ENCODE data around the gene PSMA7. TPM values are rescaled to one million over a fixed set of nuclear protein-coding genes. Genes with fewer than 3 reads are reported as not detected.

The PSMA7 gene
- total and polyA plus RNA-seq, 2 of the 8 experiments (the other 6 are each of a cell fraction or from before 2014, with no cell fraction given): 361 to 648 TPM

DNA sequence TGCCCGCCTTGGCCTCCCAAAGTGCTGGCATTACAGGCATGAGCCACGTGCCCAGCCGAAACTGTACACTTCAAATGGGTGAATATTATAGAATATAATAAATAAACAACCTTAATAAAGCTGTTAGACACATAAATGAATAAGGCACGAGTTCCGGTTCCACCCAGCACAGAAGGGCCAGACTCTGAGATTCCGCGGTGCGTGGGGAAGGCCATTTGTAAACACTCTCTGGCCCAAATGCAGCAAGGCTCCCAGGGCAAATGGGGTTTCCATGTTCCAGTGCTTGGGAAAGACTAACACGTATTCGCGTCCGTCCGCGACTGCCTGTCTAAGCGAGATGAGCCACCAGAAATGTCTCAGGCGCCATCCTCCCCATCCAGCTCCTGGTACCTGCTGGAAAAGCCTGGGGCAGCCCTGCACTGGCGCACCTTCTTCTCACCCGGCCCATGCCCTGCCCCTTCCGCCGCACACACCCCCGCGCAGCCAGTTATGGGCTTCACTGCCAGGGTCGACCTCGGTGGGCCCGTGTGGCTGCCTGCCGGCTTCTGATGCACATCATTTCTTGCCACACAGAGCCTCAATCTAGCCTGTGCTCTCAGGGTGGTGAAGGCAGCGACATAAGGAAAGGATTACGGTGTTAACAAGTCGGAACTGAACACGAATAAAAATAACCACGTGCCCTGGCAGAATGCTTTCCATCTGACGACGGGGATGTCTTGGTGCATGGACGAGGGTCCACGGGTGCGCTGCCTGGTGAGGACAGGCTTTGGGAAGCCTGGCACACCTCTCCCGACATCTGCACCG, 26.4 kb downstream of the PSMA7 start:
- H2AFZ ChIP-seq (ENCODE audit: low read length): no peak overlapping the region
- no peak overlapping the region for H3K4ac ChIP-seq (replicated peaks; ENCODE audit: insufficient read length, low read depth, low read length)
- H4K5ac ChIP-seq (ENCODE audit: insufficient read length, low read depth, low read length): no peak overlapping the region
- no peak overlapping the region for H3K27ac ChIP-seq (ENCODE audit: low read depth, low read length)
- no peak overlapping the region for H3K14ac ChIP-seq (ENCODE audit: insufficient read length)
- no peak overlapping the region for H3K18ac ChIP-seq (ENCODE audit: extremely low read depth, low read length)
- DNase-seq (ENCODE audit: low read depth in 1 of 2, low spot score in 2 of 2) (no peak), FAIRE-seq (no peak)
- H3K23ac ChIP-seq (ENCODE audit: insufficient read length): no peak overlapping the region
- no peak overlapping the region for H2AK5ac ChIP-seq (ENCODE audit: low read depth, low read length)
- peaks cover 2% of the 10 kb centered on the region; the same call in 1 of the 2 replicates for H3K23me2 ChIP-seq (ENCODE audit: low read depth, low read length)
- no peaks in the 10 kb centered on the region for H3K79me1 ChIP-seq (ENCODE audit: low read depth, low read length)
- ChIA-PET POLR2A (ENCODE audit: partially characterized antibody) (interaction anchor here (0.5 to 12.2 kb wide), 3 partner anchors 50 to 1420 kb away, joined by 3 to 125 read pairs (median 6); partner anchors contain the start of gene TAF4), CTCF (ENCODE audit: partially characterized antibody) (interaction anchor here (0.7 to 3.9 kb wide), 2 partner anchors 106 to 601 kb away, joined by 4 to 16 read pairs; no protein-coding TSS in a partner anchor)
- H4K91ac ChIP-seq (replicated peaks; ENCODE audit: insufficient read length, low read length): no peak overlapping the region
- no peak overlapping the region for H3K4me3 ChIP-seq (ENCODE audit: extremely low read depth in 1 of 4, insufficient read depth in 2 of 4, low read depth in 3 of 4, low read length in 4 of 4)
- no peak overlapping the region for H2BK5ac ChIP-seq (ENCODE audit: low read depth, low read length)
- H2BK15ac ChIP-seq (ENCODE audit: low read length): no peak overlapping the region
- no peaks in the 10 kb centered on the region for H3K79me2 ChIP-seq (ENCODE audit: control insufficient read depth in 1 of 2, insufficient read depth in 2 of 2, low read length in 2 of 2)
- no peak overlapping the region for H2BK120ac ChIP-seq (replicated peaks; ENCODE audit: low read depth, low read length)
- H4K8ac ChIP-seq (ENCODE audit: extremely low read depth, insufficient read depth, low read length): no peak overlapping the region
- no peak overlapping the region for H3K4me2 ChIP-seq (ENCODE audit: insufficient read depth in 1 of 2, low read depth in 2 of 2, low read length in 2 of 2)
- no peaks in the 10 kb centered on the region for H4K20me1 ChIP-seq (replicated peaks in 1 of 2; ENCODE audit: control insufficient read depth in 1 of 2, insufficient read depth in 2 of 2, low read length in 2 of 2)
- H3K9me3 ChIP-seq (ENCODE audit: insufficient read depth in 2 of 2, low read depth in 1 of 2, low read length in 1 of 2): peaks cover 0 to 10% of the 10 kb centered on the region in 2 experiments; a peak in 1 of 4 replicates
- 92% methylated on average over 38 of the region's 38 CpGs; no CpG with 5 or more reads in 1 of the 2 experiments for WGBS, 2 experiments (ENCODE audit: extremely low coverage in 1 of 2, insufficient coverage in 1 of 2, insufficient read length in 1 of 2, insufficient replicate concordance in 2 of 2, low coverage in 1 of 2, low lambda C conversion rate in 2 of 2, missing lambda C conversion rate in 1 of 2)
- no peak for TF ChIP-seq POLR2A (IDR thresholded peaks at IDR 0.05; ENCODE audit: control extremely low read depth in 1 of 2, low read depth in 2 of 2, low read length in 2 of 2)
- TF ChIP-seq BACH1 (IDR thresholded peaks at IDR 0.05; ENCODE audit: low read length): no peak
- TF ChIP-seq YY1 (IDR thresholded peaks at IDR 0.05; ENCODE audit: low read depth, low read length): no peak
- no peak for TF ChIP-seq POLR2AphosphoS5 (IDR thresholded peaks at IDR 0.05; ENCODE audit: low read depth, low read length)
- TF ChIP-seq JUND (IDR thresholded peaks at IDR 0.05; ENCODE audit: low read length): no peak
- TF ChIP-seq SIX5 (IDR thresholded peaks at IDR 0.05; ENCODE audit: low read depth, low read length): no peak
- TF ChIP-seq RNF2 (IDR thresholded peaks at IDR 0.05; ENCODE audit: borderline replicate concordance, low read depth, low read length, missing control alignments, poor library complexity, severe bottlenecking): no peak
- TF ChIP-seq SP1 (IDR thresholded peaks at IDR 0.05; ENCODE audit: low read depth, low read length): no peak
- no peak for TF ChIP-seq RXRA (IDR thresholded peaks at IDR 0.05; ENCODE audit: insufficient read depth, low read depth, low read length)
- no peak for TF ChIP-seq FOSL1 (IDR thresholded peaks at IDR 0.05; ENCODE audit: insufficient read depth, low read depth, low read length)
- TF ChIP-seq ZNF274 (IDR thresholded peaks at IDR 0.05; ENCODE audit: borderline replicate concordance, extremely low read depth, low read length): no peak
- no peaks in the 10 kb centered on the region for H3K36me3 ChIP-seq (ENCODE audit: control insufficient read depth in 2 of 4, insufficient read depth in 4 of 4, low read length in 3 of 4)
- H3K9ac ChIP-seq (replicated peaks in 1 of 4; ENCODE audit: extremely low read depth in 1 of 4, low read depth in 3 of 4, low read length in 3 of 4): no peak overlapping the region
- H3K4me1 ChIP-seq (replicated peaks in 1 of 4; ENCODE audit: control insufficient read depth in 3 of 4, insufficient read depth in 4 of 4, low read length in 3 of 4): peaks cover 0 to 13% (median 5%) of the 10 kb centered on the region in 4 experiments; a peak in 5 of 7 replicates
- H2BK20ac ChIP-seq (ENCODE audit: low read length): no peak overlapping the region
- no peak overlapping the region for H2BK12ac ChIP-seq (ENCODE audit: low read depth, low read length)
- no peak overlapping the region for H3K56ac ChIP-seq (replicated peaks; ENCODE audit: insufficient read length, low read depth, low read length)
- H3K27me3 ChIP-seq (replicated peaks in 1 of 4; ENCODE audit: control insufficient read depth in 3 of 4, extremely low read depth in 1 of 4, insufficient read depth in 3 of 4, low read length in 3 of 4): no peaks in the 10 kb centered on the region; a peak in 1 of 7 replicates
